Measurements from ENCODE around the gene HYDIN.
"Not testable (repeated sequence)": the region's sequence is repeated elsewhere in the genome, so short reads cannot be mapped to it uniquely, and the experiment has no call there.

DNA sequence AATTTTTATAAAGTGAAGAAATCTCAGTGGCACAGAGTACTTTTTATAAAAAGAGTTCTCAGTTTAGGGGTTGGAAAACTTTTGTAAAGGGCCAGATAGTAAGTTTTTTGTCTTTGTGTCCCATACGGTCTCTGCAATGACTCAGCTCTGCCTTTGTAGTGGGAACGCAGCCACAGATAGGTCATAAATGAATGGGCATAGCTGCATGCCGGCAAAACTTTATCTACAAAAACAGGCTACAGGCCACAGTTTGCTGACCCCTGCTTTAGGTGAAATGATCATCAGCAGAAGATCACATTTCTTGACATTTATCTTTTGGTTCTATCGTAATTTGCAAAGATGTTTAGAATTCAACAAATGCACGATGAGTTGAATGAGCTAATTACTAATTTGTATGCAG lies 365.8 kb downstream of the HYDIN start:
- TF ChIP-seq, protein P1, sequence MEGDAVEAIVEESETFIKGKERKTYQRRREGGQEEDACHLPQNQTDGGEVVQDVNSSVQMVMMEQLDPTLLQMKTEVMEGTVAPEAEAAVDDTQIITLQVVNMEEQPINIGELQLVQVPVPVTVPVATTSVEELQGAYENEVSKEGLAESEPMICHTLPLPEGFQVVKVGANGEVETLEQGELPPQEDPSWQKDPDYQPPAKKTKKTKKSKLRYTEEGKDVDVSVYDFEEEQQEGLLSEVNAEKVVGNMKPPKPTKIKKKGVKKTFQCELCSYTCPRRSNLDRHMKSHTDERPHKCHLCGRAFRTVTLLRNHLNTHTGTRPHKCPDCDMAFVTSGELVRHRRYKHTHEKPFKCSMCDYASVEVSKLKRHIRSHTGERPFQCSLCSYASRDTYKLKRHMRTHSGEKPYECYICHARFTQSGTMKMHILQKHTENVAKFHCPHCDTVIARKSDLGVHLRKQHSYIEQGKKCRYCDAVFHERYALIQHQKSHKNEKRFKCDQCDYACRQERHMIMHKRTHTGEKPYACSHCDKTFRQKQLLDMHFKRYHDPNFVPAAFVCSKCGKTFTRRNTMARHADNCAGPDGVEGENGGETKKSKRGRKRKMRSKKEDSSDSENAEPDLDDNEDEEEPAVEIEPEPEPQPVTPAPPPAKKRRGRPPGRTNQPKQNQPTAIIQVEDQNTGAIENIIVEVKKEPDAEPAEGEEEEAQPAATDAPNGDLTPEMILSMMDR (IDR thresholded peaks at IDR 0.05) = not testable (repeated sequence)
- TF ChIP-seq POLR2A, POLR2AphosphoS5, EP300 (IDR thresholded peaks at IDR 0.05): not testable (repeated sequence)
